NCI-H345 (cell line): ENCODE measurements around the gene SLC12A4.
"Not testable (repeated sequence)": the region's sequence is repeated elsewhere in the genome, so short reads cannot be mapped to it uniquely, and the experiment has no call there.

Source experiments
- DNase-seq: peaks from one replicate; lab custom pipeline; 2025; lab: John Stamatoyannopoulos, UW

Gene SLC12A4

GRCh38 chr16:67941469-67942199 is 26.8 kb downstream of the SLC12A4 start:
- no peak for DNase-seq

- no peak for DNase-seq
Measured at GRCh38 chr16:67940446-67941089, 27.9 kb downstream of the SLC12A4 start.

- no peak for DNase-seq
Measured at GRCh38 chr16:67939507-67940445, 28.7 kb downstream of the SLC12A4 start.

GRCh38 chr16:67937713-67938112 is 30.7 kb downstream of the SLC12A4 start:
- DNase-seq, result not testable (repeated sequence)

GRCh38 chr16:67936880-67937605 is 31.4 kb downstream of the SLC12A4 start:
- DNase-seq, result peak; percentile 16

- DNase-seq, result no peak
Measured at GRCh38 chr16:67936124-67936879, 32.1 kb downstream of the SLC12A4 start, which contains the start of gene PSMB10. PSMB10 (minus strand) TSS chr16:67936850; CDS start chr16:67936749, 101 bp downstream.

- DNase-seq, result peak; percentile 96
Measured at GRCh38 chr16:67935402-67936123, 32.9 kb downstream of the SLC12A4 start.

GRCh38 chr16:67935101-67935401 is 33.4 kb downstream of the SLC12A4 start:
- DNase-seq, result no peak

- DNase-seq, result no peak
Measured at GRCh38 chr16:67934306-67935100, 33.9 kb downstream of the SLC12A4 start.

GRCh38 chr16:67933805-67934204 is 34.6 kb downstream of the SLC12A4 start:
- no peak for DNase-seq

GRCh38 chr16:67932462-67932840 is 36.0 kb downstream of the SLC12A4 start:
- DNase-seq, result no peak

- no peak for DNase-seq
Measured at GRCh38 chr16:67931712-67932461, 36.5 kb downstream of the SLC12A4 start, which contains the start of gene CTRL. CTRL (minus strand) TSS chr16:67931862; CDS start chr16:67931852, 10 bp downstream.

GRCh38 chr16:67930678-67931211 is 37.7 kb downstream of the SLC12A4 start:
- no peak for DNase-seq

GRCh38 chr16:67930191-67930590 is 38.2 kb downstream of the SLC12A4 start:
- DNase-seq, result no peak

- peak; percentile 72 for DNase-seq
Measured at GRCh38 chr16:67928561-67929364, 39.7 kb downstream of the SLC12A4 start.

- DNase-seq, result no peak
Measured at GRCh38 chr16:67928147-67928546, 40.3 kb downstream of the SLC12A4 start.

GRCh38 chr16:67927131-67927941 is 41.1 kb downstream of the SLC12A4 start:
- DNase-seq, result no peak
